ENCODE data around the gene GALNTL6.

Gene GALNTL6

DNA sequence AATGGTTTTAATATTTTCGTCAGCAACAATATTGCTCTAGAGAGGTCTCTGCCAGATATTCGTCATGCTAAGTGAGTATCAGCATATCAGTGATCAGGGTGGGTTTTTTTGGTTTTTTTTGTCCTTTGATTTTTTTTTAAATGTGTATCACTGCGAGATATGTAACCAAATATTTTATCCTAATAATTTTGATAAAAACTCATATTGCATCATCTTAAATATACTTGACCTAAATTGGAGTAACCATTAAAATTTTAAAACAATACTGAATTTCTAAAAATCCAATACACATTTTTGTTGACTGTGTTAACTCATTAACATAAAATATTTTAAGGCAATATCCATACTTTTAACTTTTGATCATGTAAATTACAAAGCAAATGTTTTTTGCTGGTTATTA lies 498.5 kb downstream of the GALNTL6 start:
- DNase-seq (ENCODE audit: extremely low read depth, low read depth), result no peak
- TF ChIP-seq CTCF (IDR thresholded peaks at IDR 0.05; ENCODE audit: low read depth, low read length), result no peak

- no peak for DNase-seq (ENCODE audit: extremely low read depth, low read depth)
- no peak for TF ChIP-seq CTCF (IDR thresholded peaks at IDR 0.05; ENCODE audit: low read depth, low read length)
These were observed 510.1 kb downstream of the GALNTL6 start for GRCh38 chr4:172323288-172323687.

- no peak for TF ChIP-seq CTCF (IDR thresholded peaks at IDR 0.05; ENCODE audit: low read depth, low read length)
- no peak for DNase-seq (ENCODE audit: extremely low read depth, low read depth)
These were observed 531.2 kb downstream of the GALNTL6 start for GRCh38 chr4:172344308-172344938.

- TF ChIP-seq CTCF (IDR thresholded peaks at IDR 0.05; ENCODE audit: low read depth, low read length), result no peak
These were observed 535.2 kb downstream of the GALNTL6 start for GRCh38 chr4:172348426-172348825.

DNA sequence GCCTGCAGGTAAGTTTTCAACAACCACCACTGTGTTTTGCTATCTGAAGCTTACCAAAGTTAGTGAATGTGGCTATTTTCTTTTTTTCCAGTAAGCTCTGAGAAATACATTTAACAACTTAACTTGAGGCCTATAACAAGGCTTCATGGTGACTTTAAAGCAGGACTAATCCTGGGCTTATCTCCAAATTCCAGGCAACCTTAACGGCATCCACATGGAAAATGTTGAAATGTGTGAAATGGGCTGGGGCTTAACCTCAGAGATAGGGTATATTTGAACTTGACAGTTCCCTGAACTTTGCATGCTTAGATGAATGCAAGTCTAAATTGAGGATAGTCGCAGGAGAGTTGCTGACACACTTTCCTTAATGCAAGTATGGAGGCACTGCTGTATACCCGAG lies 539.2 kb downstream of the GALNTL6 start:
- no peak for TF ChIP-seq CTCF (IDR thresholded peaks at IDR 0.05; ENCODE audit: low read depth, low read length)
- no peak for DNase-seq (ENCODE audit: extremely low read depth, low read depth)

More at GRCh38 chr4:172348426-172348825, 535.2 kb downstream of the GALNTL6 start:
- no peak for DNase-seq (ENCODE audit: extremely low read depth, low read depth)

DNA sequence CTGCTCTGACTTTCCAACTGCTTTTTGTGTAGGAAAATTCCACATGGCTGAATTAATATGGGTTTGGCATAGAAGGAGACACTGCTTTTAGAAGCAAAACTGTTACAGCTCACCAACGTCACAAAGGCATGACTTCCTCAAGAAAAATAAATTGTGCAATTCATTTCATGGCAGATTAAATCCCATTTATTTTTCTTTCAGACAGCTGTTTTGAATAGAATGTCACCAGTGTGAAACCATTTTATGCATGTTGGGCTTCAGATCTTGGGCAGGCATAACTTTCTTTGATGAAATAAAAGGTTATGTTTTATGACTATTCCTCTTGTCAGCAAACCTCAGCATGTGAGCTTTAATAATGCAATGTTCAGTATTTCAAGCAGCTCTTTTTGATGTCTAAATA lies 542.8 kb downstream of the GALNTL6 start:
- no peak for DNase-seq (ENCODE audit: extremely low read depth, low read depth)
- no peak for TF ChIP-seq CTCF (IDR thresholded peaks at IDR 0.05; ENCODE audit: low read depth, low read length)

DNA sequence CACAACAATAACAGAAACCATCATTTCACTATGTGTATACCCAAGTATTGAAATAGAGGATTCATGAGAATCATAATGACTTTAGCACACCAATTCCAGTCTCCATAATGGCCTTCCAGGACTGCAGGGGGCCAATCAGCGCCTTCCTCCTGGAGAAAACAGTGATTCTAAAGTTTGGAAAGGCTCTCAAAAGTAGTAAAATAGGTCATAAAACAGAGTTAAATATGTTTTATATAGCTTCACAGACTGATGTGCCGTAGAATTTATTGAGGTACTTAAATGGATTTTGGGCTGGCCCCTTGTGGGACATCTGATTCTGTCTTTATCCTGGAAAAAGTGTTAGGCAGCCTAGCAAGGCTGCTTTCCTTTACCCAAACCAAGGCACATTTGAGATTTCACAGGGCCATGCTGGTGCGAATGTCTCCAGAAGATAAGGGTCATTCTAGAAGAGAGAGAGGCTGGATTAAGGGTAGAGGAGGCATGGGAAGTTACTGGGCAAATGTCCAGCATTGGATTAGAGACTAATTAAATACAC lies 543.9 kb downstream of the GALNTL6 start:
- DNase-seq (ENCODE audit: extremely low read depth, low read depth), result no peak
- TF ChIP-seq CTCF (IDR thresholded peaks at IDR 0.05; ENCODE audit: low read depth, low read length), result no peak

Measured in AG09319 (cell line).